LoVo (cell line): Measurements from ENCODE around the gene NUP62.
"Not testable (repeated sequence)": the region's sequence is repeated elsewhere in the genome, so short reads cannot be mapped to it uniquely, and the experiment has no call there.

Source experiments
- DNase-seq: peaks from one replicate; pipeline ENCODE4 v3.0.0-alpha.2; 2016; ENCODE audit warnings: low spot score

NUP62 gene, protein sequence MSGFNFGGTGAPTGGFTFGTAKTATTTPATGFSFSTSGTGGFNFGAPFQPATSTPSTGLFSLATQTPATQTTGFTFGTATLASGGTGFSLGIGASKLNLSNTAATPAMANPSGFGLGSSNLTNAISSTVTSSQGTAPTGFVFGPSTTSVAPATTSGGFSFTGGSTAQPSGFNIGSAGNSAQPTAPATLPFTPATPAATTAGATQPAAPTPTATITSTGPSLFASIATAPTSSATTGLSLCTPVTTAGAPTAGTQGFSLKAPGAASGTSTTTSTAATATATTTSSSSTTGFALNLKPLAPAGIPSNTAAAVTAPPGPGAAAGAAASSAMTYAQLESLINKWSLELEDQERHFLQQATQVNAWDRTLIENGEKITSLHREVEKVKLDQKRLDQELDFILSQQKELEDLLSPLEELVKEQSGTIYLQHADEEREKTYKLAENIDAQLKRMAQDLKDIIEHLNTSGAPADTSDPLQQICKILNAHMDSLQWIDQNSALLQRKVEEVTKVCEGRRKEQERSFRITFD

DNA sequence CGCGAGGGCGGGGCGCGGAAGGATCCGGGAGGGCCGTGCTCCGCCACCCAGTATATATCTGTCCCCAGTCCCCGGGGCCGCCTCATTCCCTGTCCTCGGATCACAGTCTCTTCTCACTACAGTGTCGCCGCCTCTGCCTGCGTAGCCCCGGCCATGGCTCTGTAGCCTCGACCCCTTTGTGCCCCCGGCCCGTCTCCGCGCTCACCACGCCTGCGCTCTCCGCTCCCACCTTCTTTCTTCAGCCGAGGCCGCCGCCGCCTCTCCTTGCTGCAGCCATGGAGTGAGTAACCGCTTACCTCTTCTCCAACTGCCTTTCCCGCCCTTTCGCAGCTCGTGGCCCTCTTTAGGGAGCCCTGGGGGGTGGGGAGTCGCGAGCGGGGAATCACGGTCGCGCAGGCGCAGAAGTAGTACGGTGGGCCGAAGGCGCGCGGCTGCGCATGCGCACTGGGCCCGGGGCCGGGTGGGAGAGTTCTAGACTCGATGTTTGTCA, at the start of gene NUP62, which contains the start of gene ATF5:
Gene NUP62 (minus strand): TSS at position 384 of the 490 bp plus-strand sequence. CDS start 19,697 bp downstream, outside the sequence.
Gene ATF5 (plus strand): TSS at position 85 of the 490 bp plus-strand sequence. CDS start 1,646 bp downstream, outside the sequence.
- DNase-seq, result peak; percentile 89

DNA sequence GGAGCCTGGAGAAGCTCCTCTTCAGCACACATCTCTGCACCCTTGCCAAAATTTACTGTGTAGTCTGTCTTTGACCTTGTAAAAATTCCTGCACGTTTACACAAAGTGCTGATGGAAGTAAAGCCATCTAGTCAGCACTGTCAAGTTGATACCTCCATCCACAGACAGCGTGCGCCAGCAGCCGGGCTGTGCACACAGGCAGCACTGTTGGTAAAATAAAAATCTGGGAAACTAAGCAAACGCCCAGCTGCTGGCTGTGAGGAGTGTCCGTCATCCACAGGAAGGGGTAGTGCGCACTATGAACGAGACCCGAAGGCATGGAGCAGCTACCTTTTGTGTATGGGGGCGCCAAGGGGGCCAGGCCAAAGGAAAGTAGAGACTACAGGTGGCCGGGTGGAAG, 49.0 kb upstream of the NUP62 start:
- no peak for DNase-seq

DNA sequence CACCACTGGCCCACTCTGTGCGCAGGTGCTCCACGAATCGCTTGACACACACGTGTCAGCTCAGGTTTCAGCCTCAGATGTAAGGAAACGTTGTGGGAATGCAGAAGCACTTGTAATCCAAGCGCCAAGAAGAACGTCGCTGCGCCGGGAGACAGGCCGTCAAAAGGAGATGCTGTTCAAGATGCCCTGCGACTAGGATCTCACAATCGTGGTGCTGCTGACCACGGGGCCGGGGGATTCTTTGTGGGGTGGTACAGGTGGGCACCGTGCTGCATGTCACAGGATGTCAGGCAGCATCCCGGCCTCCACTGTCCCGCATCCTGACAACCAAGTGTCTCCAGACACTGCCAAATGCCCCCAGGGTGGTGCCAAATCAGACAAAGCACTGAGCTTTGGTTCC, 48.6 kb upstream of the NUP62 start:
- DNase-seq, result no peak

DNA sequence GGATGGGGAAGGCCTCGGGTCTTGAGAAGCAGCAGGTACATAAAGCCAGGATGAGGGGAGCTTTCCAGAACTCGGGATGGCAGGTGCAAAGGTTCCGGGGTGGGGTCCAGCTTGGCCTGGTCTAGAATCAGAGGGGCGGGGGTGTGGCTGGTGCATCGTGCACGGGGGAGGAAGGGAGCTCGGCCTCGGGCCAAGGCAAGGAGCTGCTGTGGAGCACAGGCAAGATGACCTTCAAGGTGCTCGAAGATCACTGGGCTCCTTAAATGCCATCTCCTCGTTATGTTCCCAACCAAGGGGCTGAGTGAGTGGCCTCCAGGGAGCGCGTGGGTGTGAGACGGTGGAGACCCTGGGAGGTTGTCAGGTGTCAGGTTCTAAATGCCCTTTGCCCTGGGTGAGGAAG, 47.8 kb upstream of the NUP62 start:
- no peak for DNase-seq

DNA sequence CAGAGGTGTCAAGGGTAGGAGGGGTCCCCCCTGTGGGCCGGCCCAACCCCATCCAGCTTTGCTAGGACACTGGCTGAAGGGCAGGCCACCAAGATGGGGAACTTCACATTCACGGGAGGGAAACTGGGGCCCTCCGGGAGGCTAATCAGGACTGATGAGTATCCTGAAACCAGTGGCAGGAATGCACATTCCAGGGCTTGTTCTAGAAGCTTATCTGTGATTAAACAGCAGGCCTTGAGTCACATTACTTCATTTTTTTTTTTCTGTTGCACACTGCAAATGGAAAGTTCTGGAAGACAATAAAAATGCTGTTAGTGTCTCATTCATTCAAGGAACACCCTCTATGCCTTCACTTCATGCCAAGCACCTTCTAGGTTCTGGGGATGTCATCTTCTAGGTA, 47.2 kb upstream of the NUP62 start:
- no peak for DNase-seq

DNA sequence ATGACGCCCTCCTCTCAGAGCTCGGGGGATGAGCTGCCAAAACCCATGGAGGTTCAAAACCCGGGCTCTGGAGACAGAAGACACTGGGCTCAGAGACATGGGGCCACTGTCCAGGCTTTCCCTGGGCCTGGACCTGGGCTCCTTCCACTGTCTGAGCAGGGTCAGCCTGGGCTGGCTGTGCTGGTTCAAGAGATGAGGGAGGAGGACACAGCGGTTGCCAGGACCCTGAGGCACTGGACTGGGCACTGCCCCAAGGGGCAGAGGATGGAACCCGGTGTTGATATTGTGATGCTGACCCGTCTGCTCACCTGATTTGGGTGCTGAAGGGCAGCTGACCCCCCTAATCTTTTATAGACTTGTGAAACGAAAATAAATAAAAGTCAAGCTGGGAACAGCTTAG, 45.7 kb upstream of the NUP62 start:
- DNase-seq, result no peak

DNA sequence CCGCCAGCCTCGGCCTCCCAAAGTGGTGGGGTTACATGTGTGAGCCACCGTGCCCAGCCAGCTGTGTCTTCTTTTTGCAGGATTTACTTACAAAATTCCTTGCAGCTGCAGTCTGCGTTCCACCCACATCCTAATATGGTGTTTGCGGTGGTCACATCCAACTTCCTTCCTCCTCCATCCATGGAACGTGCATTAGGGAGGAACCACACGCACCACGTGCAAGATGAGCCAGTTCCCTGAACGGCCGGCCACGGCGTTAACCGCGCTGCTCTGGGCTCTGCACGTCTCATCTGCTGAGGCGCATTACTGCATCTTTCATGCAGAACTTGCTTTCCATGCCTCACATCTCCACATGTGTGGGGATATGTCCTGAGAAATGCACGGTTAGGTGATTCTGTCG, 44.7 kb upstream of the NUP62 start:
- DNase-seq, result no peak

DNA sequence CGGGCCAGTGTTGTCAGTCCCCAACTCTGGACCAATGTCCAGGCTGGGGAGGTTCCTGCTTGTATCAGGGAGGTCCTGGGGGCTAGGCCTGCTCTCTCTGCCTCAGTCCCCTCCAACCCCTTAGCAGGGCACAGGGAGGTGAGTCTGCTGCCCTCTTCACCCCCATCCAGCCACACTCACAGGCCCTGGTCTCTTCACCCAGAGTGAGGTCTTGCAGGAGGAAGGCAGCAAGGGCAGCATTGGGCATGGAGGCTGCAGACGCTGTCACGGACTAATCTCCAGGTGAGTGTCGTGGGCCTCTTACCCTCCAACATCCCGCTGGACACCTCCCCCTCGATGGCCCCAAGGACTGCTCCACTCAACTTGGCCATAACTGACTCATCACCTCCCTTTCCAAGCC, 43.5 kb upstream of the NUP62 start:
- DNase-seq, result no peak

DNA sequence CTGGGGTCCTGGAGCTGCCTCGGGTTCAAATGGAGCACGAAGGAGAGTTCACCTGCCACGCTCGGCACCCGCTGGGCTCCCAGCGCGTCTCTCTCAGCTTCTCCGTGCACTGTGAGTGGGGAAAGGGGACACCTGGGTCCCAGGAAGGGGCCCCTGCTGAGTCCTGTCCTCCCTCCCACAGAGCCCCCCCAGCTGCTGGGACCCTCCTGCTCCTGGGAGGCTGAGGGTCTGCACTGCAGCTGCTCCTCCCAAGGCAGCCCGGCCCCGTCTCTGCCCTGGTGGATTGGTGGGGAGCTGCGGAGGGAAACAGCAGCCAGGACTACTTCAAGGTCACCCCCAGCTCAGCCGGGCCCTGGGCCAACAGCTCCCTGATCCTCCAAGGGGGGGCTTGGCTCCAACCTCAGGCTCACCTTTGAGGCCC, 42.7 kb upstream of the NUP62 start:
- no peak for DNase-seq

DNA sequence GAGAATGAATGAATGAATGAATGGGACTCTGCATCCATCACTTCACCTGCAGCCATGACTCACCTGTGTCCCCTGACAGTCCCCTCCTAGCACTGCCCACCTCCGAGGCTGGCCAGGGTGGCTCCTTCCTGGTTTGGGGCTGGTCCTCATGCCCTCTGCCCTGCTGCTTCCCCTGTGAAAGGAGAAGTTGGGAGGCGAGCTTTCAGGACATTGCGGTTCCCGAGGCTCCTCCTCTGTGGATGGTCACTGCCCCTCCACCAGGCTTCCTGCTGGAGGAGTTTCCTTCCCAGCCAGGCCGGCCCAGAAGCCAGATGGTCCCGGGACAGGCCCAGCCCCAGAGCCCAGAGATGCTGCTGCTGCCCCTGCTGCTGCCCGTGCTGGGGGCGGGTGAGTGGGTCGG, 40.1 kb upstream of the NUP62 start:
- not testable (repeated sequence) for DNase-seq

DNA sequence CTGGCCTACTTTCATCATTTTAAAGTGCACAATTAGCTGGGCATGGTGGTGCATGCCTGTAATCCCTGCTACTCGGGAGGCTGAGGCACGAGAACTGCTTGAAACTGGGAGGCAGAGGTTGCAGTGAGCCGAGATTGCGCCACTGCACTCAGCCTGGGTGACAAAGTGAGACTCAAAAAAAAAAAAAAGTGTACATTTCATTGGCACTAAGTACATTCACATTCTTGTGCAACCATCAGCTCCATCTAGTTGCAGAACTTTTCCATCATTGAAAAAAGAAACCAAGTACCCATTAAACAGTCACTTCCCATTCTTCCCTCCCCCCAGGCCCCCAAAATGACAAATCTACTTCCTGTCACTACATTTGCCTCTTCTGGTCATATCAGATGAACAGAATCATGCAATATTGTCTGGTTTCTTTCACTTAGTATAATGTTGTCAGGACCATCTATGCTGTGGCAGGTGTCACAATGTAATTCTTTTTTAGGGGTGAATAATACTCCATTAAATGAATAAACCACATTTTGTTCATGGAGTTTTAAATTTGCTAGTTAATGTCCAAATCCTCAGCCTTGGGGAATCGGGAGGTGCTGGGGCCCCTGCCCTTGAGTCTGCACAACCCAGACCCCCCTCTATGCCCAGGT, 39.1 kb upstream of the NUP62 start:
- no peak for DNase-seq

DNA sequence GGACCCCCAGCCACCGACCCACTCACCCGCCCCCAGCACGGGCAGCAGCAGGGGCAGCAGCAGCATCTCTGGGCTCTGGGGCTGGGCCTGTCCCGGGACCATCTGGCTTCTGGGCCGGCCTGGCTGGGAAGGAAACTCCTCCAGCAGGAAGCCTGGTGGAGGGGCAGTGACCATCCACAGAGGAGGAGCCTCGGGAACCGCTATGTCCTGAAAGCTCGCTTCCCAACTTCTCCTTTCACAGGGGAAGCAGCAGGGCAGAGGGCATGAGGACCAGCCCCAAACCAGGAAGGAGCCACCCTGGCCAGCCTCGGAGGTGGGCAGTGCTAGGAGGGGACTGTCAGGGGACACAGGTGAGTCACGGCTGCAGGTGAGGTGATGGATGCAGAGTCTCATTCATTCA, 31.7 kb upstream of the NUP62 start, which contains the start of gene SIGLEC11:
Gene SIGLEC11 (minus strand): TSS at position 193 of the 400 bp plus-strand sequence. CDS start 91 bp downstream, at position 102.
- DNase-seq, result not testable (repeated sequence)

DNA sequence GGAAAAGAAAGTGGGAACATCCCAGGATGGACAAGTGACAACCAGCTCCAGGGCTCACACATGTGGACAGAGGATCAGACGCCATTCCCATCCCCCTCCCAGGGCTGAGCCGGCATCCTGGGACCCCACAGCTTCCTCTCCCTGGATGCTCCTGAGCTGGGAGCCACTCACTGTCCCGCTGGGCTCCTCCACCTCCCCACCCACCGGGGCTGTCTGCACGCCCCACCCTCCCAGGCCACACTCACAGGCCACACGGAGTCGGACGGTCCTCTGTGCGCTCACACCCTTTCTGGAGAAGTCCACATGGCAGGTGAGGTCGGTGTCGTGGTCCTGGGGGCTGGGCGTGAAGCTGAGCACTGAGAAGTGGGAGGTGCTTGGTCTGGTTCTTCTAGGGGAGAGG, 30.6 kb upstream of the NUP62 start:
- not testable (repeated sequence) for DNase-seq

DNA sequence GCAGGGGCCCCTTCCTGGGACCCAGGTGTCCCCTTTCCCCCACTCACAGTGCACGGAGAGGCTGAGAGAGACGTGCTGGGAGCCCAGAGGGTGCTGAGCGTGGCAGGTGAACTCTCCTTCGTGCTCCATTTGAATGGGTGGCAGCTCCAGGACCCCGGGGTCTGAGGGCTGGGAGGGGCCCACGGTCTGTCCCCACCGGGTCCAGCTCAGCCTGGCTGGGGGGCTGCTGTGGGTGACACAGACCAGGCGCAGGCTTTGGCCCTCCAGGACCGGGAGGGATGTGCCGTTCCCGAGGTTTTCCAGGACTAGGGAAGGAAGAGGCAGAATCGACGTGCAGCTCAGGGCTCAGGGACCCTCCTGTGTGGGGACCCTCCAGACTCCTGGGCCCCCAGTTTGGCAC, 29.3 kb upstream of the NUP62 start:
- not testable (repeated sequence) for DNase-seq

DNA sequence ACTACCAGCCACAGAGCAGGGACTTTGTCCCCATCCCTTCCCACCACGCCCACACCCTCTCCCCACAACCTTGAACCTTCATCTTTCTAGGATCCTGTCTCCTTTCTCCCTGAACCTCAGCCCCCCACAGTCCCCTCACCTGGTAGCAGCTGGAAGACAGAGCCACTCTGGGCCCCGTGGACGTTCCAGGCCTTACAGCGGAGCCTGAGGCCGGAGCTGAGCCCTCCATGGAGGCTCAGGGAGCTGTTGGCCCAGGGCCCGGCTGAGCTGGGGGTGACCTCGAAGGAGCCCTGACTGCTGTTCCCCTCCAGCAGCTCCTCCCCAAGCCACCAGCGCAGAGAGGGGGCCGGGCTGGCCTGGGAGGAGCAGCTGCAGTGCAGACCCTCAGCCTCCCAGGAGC, 28.8 kb upstream of the NUP62 start:
- not testable (repeated sequence) for DNase-seq

DNA sequence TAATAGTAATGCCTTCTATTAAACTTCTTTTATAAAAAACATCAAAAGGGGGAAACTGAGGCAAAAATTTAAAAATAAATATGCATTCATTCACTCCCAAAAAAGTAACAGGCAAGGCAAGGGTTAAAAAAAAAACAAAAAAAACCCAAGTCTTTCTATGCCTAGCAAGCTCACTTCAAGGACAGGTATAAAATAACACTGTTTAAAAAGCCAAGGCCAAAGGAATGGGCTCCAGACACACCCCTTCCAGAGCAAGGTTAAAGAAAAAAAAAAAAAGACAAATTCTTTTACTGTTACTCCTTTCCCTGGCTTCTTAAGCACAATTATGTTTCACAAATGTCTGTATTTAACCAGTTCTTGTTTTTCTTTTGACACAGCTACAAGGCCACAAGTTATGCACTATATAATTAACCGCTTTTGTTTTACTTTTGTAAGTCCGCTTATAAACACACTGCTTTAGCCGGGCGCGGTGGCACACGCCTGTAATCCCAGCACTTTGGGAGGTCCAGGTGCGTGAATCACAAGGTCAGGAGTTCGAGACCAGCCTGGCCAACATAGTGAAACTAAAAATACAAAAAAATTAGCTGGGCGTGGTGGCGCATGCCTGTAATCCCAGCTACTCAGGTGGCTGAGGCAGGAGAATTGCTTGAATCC, 28.1 kb upstream of the NUP62 start:
- DNase-seq, result no peak

DNA sequence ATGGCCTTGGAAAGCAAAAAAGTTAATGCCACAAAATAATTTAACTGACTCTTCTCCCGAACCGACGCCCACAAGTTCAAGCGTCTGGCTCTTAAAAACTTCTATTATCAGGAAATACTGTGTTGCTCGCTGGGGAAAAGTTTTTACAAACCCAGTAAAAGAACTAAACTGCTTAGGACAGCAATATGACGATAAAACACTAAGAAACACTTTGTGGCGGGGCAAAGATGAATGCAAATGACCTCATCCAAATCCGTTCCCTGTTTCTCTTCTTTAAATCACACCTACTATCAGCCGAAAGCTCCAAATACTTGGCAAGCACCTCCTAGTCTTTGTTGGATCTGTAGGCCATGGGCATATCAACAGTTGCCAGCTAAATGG, 26.8 kb upstream of the NUP62 start:
- DNase-seq, result no peak

DNA sequence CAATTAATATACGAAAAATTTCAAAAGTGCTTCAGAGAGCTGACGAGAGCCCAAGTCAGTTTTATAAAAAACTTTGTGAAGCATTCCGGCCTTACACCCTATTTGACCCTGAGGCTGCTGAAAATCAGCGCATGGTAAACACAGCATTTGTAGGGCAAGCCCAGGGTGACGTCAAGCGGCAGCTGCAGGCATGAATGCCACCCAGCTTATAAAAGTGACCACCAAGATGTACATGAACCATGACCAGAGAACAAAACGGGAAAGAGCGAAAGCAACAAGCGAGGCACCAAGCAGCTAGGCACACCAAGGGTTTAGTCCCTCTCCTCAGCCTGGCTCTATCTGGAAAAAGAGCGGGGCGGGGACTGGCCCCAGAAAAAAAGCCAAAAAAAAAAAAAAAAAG, 25.6 kb upstream of the NUP62 start:
- no peak for DNase-seq

DNA sequence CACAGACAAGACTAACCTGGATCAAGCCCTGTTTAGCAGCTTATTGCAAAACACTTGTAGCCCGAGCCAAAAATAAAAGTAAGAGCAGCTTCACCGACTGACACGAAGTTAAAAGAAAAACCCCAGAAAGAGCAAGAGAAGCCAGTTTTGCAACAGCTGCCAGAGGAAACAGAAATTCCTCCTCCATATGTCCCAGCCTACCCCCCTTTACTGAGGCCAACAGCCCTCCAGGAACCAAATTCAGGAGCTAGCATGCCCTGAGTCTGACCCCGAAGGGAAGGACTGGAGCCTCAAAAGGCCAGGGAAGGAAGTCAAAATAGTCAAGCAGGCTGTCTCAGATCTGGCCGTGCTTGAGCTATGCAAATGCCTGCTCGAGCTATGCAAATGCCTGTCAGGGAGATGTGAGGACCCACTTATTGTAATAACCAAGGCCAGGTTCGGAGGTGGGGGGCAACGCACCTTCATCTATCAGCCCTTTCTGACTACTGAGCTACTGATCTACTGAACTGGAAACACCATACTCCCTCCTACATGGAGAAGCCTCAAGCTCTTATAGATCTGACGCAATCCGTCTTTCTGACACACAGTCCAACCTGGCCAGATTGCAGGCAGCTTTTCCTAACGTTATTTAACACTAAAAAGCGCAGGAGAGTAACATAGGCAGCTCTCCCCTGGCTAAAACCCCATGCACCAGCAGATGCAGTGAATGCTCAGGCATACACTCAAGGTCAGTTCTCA, 25.0 kb upstream of the NUP62 start:
- no peak for DNase-seq

DNA sequence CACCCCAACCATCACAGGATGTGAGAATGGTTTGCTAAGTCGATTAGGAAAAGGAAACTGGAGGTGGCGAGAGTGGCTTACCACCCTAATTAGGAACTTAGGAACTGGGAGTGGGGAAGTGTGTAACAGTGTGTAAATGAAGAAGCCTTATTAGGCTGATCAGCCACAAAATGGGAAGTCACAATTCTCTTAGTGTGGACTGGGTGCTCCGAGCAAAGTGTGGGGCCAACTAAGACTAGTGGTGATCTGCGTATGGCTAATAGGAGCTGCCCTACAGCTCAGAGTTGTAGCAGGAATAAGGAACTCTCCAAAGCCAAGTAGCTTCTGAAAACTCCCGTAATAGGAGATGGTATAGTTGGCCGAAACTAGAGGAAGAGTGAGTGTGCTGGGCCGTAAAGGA, 24.1 kb upstream of the NUP62 start:
- DNase-seq, result no peak

DNA sequence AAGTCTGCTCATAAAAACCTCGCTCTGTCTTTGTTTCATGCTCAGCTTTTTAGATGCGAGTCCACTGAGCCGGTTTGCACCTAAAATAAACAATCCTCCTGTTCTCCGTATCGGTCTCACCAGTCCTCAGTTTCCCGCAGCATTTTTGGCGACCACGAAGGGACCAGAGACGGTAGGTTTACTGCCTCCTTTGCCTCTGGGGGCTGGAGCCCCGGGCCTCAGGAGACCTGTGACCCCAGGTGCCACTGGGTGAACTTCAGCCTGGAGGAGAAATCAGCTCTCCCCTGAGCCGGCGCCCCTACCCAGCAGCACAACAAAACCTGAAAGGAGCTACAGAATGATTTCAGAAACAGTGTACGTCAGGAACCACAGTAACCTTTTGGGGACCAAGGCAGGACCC, 23.6 kb upstream of the NUP62 start:
- no peak for DNase-seq

DNA sequence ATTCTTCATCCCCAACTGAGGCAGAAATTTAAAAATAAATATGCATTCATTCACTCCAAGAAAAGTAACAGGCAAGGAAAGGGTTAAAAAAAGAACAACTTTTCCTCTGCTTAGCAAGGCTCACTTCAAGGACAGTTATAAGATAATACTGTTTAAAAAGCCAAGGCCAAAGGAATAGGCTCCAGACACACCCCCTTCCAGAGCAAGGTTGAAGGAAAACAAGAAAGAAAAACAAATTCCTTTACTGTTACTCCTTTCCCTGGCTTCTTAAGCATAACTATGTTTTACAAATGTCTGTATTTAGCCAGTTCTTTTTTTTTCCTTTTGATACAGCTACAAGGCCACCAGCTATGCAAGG, 23.2 kb upstream of the NUP62 start:
- DNase-seq, result no peak
